ENCODE data around the gene AKT1. TPM values are rescaled to one million over a fixed set of nuclear protein-coding genes. Genes with fewer than 3 reads are reported as not detected.

The AKT1 gene
- total RNA-seq, 4 donors from 2014 or later, result 134 to 283 (median 143) TPM

DNA sequence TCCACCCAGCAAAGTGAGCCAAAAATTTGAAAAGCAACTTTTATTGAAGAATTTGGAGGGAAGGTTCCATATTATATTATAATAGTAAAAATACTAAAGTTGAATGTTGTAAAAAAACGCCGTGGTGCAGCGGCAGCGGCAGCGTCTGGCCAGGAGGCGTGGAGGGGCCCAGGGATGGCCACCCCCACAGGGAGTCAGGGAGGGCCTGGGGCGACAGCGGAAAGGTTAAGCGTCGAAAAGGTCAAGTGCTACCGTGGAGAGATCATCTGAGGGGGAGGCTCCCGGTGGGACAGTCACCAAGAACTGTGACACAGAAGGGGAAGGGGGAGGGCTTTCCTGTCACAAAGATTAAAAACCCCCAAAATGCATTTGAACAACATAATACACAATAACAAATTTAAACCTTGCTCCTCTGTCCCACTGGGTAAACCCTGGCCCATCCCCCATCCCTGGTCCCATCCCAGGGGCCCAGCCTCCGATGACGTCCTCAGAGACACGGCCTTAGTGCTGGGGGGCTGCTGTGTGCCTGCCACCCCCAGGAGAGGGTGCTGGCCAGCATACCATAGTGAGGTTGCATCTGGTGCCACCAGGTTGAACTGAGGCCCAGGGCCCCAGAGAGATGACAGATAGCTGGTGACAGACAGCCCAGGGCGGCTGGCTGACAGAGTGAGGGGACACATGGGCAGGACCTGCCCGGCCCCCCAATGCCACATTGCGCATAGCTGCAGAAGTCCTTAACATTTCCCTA, 26.1 kb downstream of the AKT1 start:
- Histone ChIP-seq H3K27me3 (no peaks in the 10 kb centered on the region), H3K4me1 (peaks cover 0 to 13% (median 8%) of the 10 kb centered on the region in 3 donors), H3K36me3 (peaks cover 0 to 50% of the 10 kb centered on the region in 2 donors), H3K9me3 (no peaks in the 10 kb centered on the region), H3K4me3 (no peak overlapping the region), H3K27ac (peak overlapping the region in 3 of 4 donors; percentile 56 to 62 (median 59))
- ATAC-seq, result no peak
- WGBS, 2 donors (ENCODE audit: low coverage in 1 of 2), result 63 to 72% methylated on average over 10 to 16 of the region's 18 CpGs
- no peak for TF ChIP-seq POLR2A (IDR thresholded peaks at IDR 0.05)
- TF ChIP-seq, protein P1, sequence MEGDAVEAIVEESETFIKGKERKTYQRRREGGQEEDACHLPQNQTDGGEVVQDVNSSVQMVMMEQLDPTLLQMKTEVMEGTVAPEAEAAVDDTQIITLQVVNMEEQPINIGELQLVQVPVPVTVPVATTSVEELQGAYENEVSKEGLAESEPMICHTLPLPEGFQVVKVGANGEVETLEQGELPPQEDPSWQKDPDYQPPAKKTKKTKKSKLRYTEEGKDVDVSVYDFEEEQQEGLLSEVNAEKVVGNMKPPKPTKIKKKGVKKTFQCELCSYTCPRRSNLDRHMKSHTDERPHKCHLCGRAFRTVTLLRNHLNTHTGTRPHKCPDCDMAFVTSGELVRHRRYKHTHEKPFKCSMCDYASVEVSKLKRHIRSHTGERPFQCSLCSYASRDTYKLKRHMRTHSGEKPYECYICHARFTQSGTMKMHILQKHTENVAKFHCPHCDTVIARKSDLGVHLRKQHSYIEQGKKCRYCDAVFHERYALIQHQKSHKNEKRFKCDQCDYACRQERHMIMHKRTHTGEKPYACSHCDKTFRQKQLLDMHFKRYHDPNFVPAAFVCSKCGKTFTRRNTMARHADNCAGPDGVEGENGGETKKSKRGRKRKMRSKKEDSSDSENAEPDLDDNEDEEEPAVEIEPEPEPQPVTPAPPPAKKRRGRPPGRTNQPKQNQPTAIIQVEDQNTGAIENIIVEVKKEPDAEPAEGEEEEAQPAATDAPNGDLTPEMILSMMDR (IDR thresholded peaks at IDR 0.05), result no peak
- no peak for TF ChIP-seq EP300 (IDR thresholded peaks at IDR 0.05)
- no peak for TF ChIP-seq POLR2AphosphoS5 (IDR thresholded peaks at IDR 0.05)

DNA sequence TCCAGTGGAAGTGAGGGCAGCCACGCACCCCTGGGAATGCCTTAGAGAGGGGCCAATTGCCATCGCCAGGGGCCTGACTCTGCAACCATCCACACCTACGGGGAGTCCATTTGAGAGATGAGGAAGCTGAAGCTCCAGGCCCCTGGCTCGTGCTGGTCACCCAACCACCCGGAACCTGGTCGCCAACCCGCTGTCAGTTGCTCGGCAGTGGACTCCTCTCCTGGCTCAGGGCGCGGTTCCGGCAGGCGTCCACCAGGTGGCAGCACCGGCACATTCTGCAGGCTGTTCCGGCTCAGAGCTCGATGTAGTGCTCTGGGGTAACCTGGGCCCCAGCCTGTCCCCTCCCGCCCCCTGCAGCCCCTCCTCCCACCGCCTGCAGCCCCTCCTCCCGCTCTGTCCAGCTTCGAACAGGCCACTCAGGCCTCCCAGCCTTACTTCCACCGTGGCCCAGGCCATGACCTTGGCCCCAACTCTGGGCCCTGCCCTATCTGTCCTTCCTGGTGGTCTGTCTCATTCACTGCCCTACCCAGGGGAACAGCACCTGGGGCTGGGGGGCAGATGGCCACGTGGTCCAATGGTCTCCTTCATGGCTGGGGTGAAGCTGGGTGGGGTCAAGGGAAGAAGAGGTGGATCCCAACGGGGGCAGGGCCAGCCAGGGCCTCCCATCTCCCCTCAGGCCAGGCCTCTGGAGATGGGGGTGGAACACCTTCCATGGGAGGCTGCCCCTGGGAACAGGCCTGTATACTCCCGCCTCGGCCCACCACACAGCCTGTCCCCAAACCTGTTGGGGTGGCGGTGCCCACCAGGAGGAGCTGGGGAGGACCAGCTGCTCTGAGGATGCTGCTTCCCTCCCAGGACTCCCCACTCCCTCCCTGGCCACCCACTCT, 26.9 kb downstream of the AKT1 start:
- peaks cover 0 to 13% (median 8%) of the 10 kb centered on the region in 3 donors for H3K4me1 ChIP-seq
- H3K9me3 ChIP-seq, result no peaks in the 10 kb centered on the region
- 3% methylated on average over 10 of the region's 25 CpGs; no CpG with 5 or more reads in 1 of the 2 donors for WGBS, 2 donors (ENCODE audit: low coverage in 1 of 2)
- peak overlapping the region in 3 of 4 donors; percentile 56 to 62 (median 59) for H3K27ac ChIP-seq
- no peak for TF ChIP-seq POLR2A (IDR thresholded peaks at IDR 0.05)
- TF ChIP-seq, protein P1 (IDR thresholded peaks at IDR 0.05), result peak in 3 of 4 experiments; percentile 91 to 99 (median 93)
- TF ChIP-seq EP300 (IDR thresholded peaks at IDR 0.05), result no peak
- TF ChIP-seq POLR2AphosphoS5 (IDR thresholded peaks at IDR 0.05), result peak; percentile 18
- H3K4me3 ChIP-seq, result no peak overlapping the region
- ATAC-seq, result peak; percentile 90
- peaks cover 0 to 42% of the 10 kb centered on the region in 2 donors for H3K36me3 ChIP-seq
- H3K27me3 ChIP-seq, result no peaks in the 10 kb centered on the region

DNA sequence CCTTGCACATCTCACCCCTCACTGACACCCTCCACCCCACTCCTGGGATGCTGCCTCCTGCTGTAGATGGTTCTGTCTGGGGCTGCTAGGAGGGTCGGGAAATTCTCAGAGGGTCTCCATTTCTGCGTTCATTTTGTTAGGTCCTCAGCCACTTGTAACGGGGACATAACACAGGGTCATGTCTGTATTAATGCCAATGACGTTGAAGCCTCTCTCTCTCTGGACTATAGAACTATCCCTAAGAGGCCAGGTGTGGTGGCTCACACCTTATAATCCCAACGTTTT, 28.0 kb downstream of the AKT1 start:
- WGBS, 2 donors (ENCODE audit: low coverage in 1 of 2), result 70% methylated on average over 2 of the region's 5 CpGs
- ATAC-seq, result no peak
- Histone ChIP-seq H3K9me3 (no peaks in the 10 kb centered on the region), H3K36me3 (peaks cover 0 to 36% of the 10 kb centered on the region in 2 donors), H3K4me3 (no peak overlapping the region), H3K27me3 (no peaks in the 10 kb centered on the region), H3K4me1 (peaks cover 0 to 13% (median 8%) of the 10 kb centered on the region in 3 donors), H3K27ac (no peak overlapping the region)
- TF ChIP-seq POLR2A (IDR thresholded peaks at IDR 0.05), result no peak
- TF ChIP-seq POLR2AphosphoS5 (IDR thresholded peaks at IDR 0.05), result no peak

DNA sequence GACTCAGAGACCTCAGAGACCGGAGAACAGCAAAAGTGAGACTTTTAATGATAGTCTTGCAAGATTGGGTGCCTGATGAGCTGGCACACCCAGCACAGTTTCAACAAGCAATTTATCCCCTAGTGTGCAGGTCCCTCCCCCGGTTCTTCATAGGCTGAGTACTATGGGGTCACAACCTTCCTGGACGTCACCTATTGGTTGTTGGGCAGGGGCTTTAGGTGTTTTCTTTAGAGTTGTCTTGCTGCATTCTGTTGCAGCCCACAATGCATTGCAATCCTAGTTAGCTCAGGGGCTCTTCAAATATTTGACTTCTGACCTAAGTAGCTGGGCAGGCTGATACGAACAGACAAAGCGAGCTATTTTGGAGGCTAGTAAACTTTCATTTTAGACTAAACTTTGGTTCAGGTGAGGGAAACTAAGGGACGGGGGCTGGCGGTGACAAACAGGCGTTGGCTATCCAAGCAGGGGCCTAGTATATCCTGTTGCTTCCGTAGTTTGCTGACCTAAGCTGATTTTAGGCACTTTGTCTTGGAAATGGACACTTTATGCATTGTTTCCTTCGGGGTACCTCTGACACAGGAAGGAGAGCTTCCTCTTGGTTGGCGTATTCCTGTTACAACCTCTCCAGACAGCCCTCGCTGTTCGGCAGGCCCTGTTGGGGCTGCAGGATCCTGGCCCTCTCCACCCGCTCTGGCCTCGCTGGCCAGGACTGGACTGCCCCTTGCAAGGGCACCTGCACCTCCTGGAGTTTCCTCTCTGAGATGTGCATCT, 28.5 kb downstream of the AKT1 start:
- H3K4me1 ChIP-seq, result peaks cover 0 to 13% (median 8%) of the 10 kb centered on the region in 3 donors
- 57 to 84% methylated on average over 3 to 10 of the region's 15 CpGs for WGBS, 2 donors (ENCODE audit: low coverage in 1 of 2)

More for the DNA sequence above, 28.5 kb downstream of the AKT1 start:
- TF ChIP-seq, protein P1 (IDR thresholded peaks at IDR 0.05), result no peak
- TF ChIP-seq POLR2AphosphoS5 (IDR thresholded peaks at IDR 0.05), result no peak
- no peak for TF ChIP-seq EP300 (IDR thresholded peaks at IDR 0.05)
- no peak for TF ChIP-seq POLR2A (IDR thresholded peaks at IDR 0.05)
- Histone ChIP-seq H3K27ac (no peak overlapping the region), H3K27me3 (no peaks in the 10 kb centered on the region), H3K9me3 (no peaks in the 10 kb centered on the region), H3K4me3 (no peak overlapping the region), H3K36me3 (peaks cover 0 to 36% of the 10 kb centered on the region in 2 donors)
- ATAC-seq, result no peak

All from gastroesophageal sphincter (tissue), 4 donors.